Measurements from ENCODE around the gene PBRM1.

PBRM1 gene

GRCh38 chr3:52509753-52510328 lies 175.9 kb downstream of the PBRM1 start:
- ATAC-seq = no peak

GRCh38 chr3:52507359-52507758 lies 178.4 kb downstream of the PBRM1 start:
- ATAC-seq = no peak

- ATAC-seq = no peak
These were observed 179.3 kb downstream of the PBRM1 start for GRCh38 chr3:52506266-52506966.

GRCh38 chr3:52504977-52505376 lies 180.7 kb downstream of the PBRM1 start:
- no peak for ATAC-seq

GRCh38 chr3:52503788-52504424 lies 181.8 kb downstream of the PBRM1 start:
- no peak for ATAC-seq

GRCh38 chr3:52502808-52503350 lies 182.8 kb downstream of the PBRM1 start:
- ATAC-seq = no peak

GRCh38 chr3:52502001-52502400 lies 183.7 kb downstream of the PBRM1 start:
- no peak for ATAC-seq

GRCh38 chr3:52501046-52501445 lies 184.7 kb downstream of the PBRM1 start:
- ATAC-seq = no peak

- no peak for ATAC-seq
These were observed 187.3 kb downstream of the PBRM1 start for GRCh38 chr3:52498137-52499054.

- ATAC-seq = no peak
These were observed 189.7 kb downstream of the PBRM1 start for GRCh38 chr3:52495777-52496602.
